Hepatocyte (in vitro differentiated cells): ENCODE data around the gene SOX18. TPM values are rescaled to one million over a fixed set of nuclear protein-coding genes. Genes with fewer than 3 reads are reported as not detected.
A peak's percentile ranks its signal among the peaks of the same experiment; 100 is the strongest.

ENCODE experiments used
- DNase-seq: peaks from one replicate; pipeline ENCODE4 v3.0.0-alpha.2; 2016; ENCODE audit warnings: low spot score
- H2AFZ ChIP-seq: fragments of 200-600 bp; sonication (generic); 2 replicates; pipeline ENCODE4 v1.6.0; 2016; ENCODE audit warnings: antibody characterized with exemption, mild to moderate bottlenecking
- H3K27ac ChIP-seq: fragments of 200-600 bp; sonication (generic); 2 replicates; pipeline ENCODE4 v1.5.1; 2016; ENCODE audit warnings: mild to moderate bottlenecking
- H3K27me3 ChIP-seq: fragments of 200-600 bp; sonication (generic); 2 replicates; pipeline ENCODE4 v1.6.1; 2016
- H3K36me3 ChIP-seq: fragments of 200-600 bp; sonication (generic); replicated peaks from 2 replicates; pipeline ENCODE4 v1.5.1; 2016; ENCODE audit warnings: low read depth; ENCODE audit not compliant: insufficient read depth
- H3K4me1 ChIP-seq: fragments of 200-600 bp; sonication (generic); 2 replicates; pipeline ENCODE4 v1.5.1; 2016; ENCODE audit warnings: mild to moderate bottlenecking, moderate library complexity; ENCODE audit not compliant: insufficient read depth
- H3K4me2 ChIP-seq: fragments of 200-600 bp; sonication (generic); 2 replicates; pipeline ENCODE4 v1.6.0; 2016
- H3K4me3 ChIP-seq: fragments of 200-600 bp; sonication (generic); 2 replicates; pipeline ENCODE4 v1.5.1; 2016; ENCODE audit warnings: mild to moderate bottlenecking
- H3K79me2 ChIP-seq: fragments of 200-600 bp; sonication (generic); 2 replicates; pipeline ENCODE4 v1.6.0; 2017; ENCODE audit warnings: mild to moderate bottlenecking
- H3K9me2 ChIP-seq: fragments of 200-600 bp; sonication (generic); replicated peaks from 2 replicates; pipeline ENCODE4 v1.6.0; 2017; ENCODE audit warnings: mild to moderate bottlenecking; ENCODE audit not compliant: insufficient read depth
- H3K9me3 ChIP-seq: fragments of 200-600 bp; sonication (generic); 2 replicates; pipeline ENCODE4 v1.5.1; 2016; ENCODE audit warnings: low read depth, mild to moderate bottlenecking
- H4K20me1 ChIP-seq: fragments of 200-600 bp; sonication (generic); 2 replicates; pipeline ENCODE4 v1.6.0; 2016; ENCODE audit warnings: mild to moderate bottlenecking; ENCODE audit not compliant: insufficient read depth, poor library complexity, severe bottlenecking
- CTCF ChIP-seq: fragments of 200-600 bp; sonication (generic); IDR thresholded peaks from 2 replicates; pipeline ENCODE4 v1.5.1; 2016; ENCODE audit warnings: antibody characterized with exemption, mild to moderate bottlenecking; ENCODE audit not compliant: poor library complexity
- EZH2 ChIP-seq: fragments of 200-600 bp; sonication (generic); IDR thresholded peaks from 2 replicates; pipeline ENCODE4 v1.6.1; 2016; ENCODE audit warnings: antibody characterized with exemption, mild to moderate bottlenecking, borderline replicate concordance
- EZH2phosphoT487 ChIP-seq: fragments of 200-600 bp; sonication (generic); IDR thresholded peaks from one replicate; pipeline ENCODE4 v1.6.1; 2018; ENCODE audit warnings: antibody characterized with exemption, mild to moderate bottlenecking, low read depth, moderate library complexity; ENCODE audit not compliant: unreplicated experiment, severe bottlenecking
- WGBS: methylation state at CpG from one replicate; pipeline ENCODE4 v1.1.6; 2016; ENCODE audit warnings: low lambda C conversion rate; ENCODE audit errors: missing lambda C conversion rate; 5-methylcytosine and 5-hydroxymethylcytosine counted together
- polyA plus RNA-seq: library from polyadenylated mRNA; unstranded; fragments of >200 nt; fragmentation: Nextera tagmentation; extraction: Ambion mirVana; gene quantifications from 2 replicates; pipeline ENCODE4 v1.2.1, GENCODE V29; 2016
- total RNA-seq: library from RNA; depleted of rRNA; stranded (reverse); fragments of >200 nt; gene quantifications from 2 replicates; pipeline ENCODE4 v1.2.3, GENCODE V29; 2014

Gene SOX18
- total and polyA plus RNA-seq, 2 experiments from 2014 or later, result 2.0 TPM; not detected in 1

- no peak overlapping the region for H3K27ac ChIP-seq
Observed at GRCh38 chr20:64080813-64081623, 31.6 kb upstream of the SOX18 start.

GRCh38 chr20:64080013-64080812 is 30.8 kb upstream of the SOX18 start, which contains the start of gene OPRL1:
Gene OPRL1 (plus strand): TSS chr20:64080082. CDS start chr20:64092721, 12,639 bp downstream.
- H3K27ac ChIP-seq, result peak within 1 kb of the TSS; percentile 45
- no peaks in the 10 kb centered on the region for H3K79me2 ChIP-seq
- no peaks in the 10 kb centered on the region for H3K36me3 ChIP-seq
- peaks cover 19% of the 10 kb centered on the region for H3K4me1 ChIP-seq
- H2AFZ ChIP-seq, result peak within 1 kb of the TSS; percentile 83
- no peaks in the 10 kb centered on the region for H4K20me1 ChIP-seq
- WGBS, result 17% methylated on average over 36 of the region's 62 CpGs
- TF ChIP-seq EZH2 (no peak), EZH2phosphoT487 (no peak), CTCF (no peak)
- H3K27me3 ChIP-seq, result peaks cover 26% of the 10 kb centered on the region
- peak within 1 kb of the TSS; percentile 85 for H3K4me3 ChIP-seq
- H3K9me3 ChIP-seq, result no peaks in the 10 kb centered on the region
- no peaks in the 10 kb centered on the region for H3K9me2 ChIP-seq
- H3K4me2 ChIP-seq, result peak within 1 kb of the TSS; percentile 98
- no peak for DNase-seq

More at GRCh38 chr20:64080813-64081623, 31.6 kb upstream of the SOX18 start:
- WGBS, result 90% methylated on average over 11 of the region's 17 CpGs
- Histone ChIP-seq H3K79me2 (no peaks in the 10 kb centered on the region), H3K4me1 (peaks cover 19% of the 10 kb centered on the region), H4K20me1 (no peaks in the 10 kb centered on the region), H3K27me3 (peaks cover 34% of the 10 kb centered on the region), H3K36me3 (no peaks in the 10 kb centered on the region), H3K9me3 (no peaks in the 10 kb centered on the region), H3K9me2 (no peaks in the 10 kb centered on the region), H3K4me3 (no peak overlapping the region), H2AFZ (no peak overlapping the region), H3K4me2 (peak overlapping the region; percentile 91)
- no peak for DNase-seq
- TF ChIP-seq EZH2phosphoT487, result no peak
- no peak for TF ChIP-seq CTCF
- TF ChIP-seq EZH2, result no peak

GRCh38 chr20:64079273-64080012 is 30.0 kb upstream of the SOX18 start, which contains the start of gene RGS19:
Gene RGS19 (minus strand): TSS chr20:64079518. CDS start chr20:64076886, 2,632 bp downstream.
- H2AFZ ChIP-seq, result peak within 1 kb of the TSS; percentile 83
- 1% methylated on average over 15 of the region's 73 CpGs for WGBS
- peaks cover 19% of the 10 kb centered on the region for H3K27me3 ChIP-seq

More at GRCh38 chr20:64079273-64080012, 30.0 kb upstream of the SOX18 start, which contains the start of gene RGS19:
- H3K9me2 ChIP-seq, result no peaks in the 10 kb centered on the region
- peak; percentile 89 for DNase-seq
- no peaks in the 10 kb centered on the region for H3K9me3 ChIP-seq
- H3K4me3 ChIP-seq, result peak within 1 kb of the TSS; percentile 85
- H3K27ac ChIP-seq, result peak within 1 kb of the TSS; percentile 45
- H3K4me1 ChIP-seq, result peaks cover 15% of the 10 kb centered on the region
- H3K36me3 ChIP-seq, result no peaks in the 10 kb centered on the region
- no peaks in the 10 kb centered on the region for H3K79me2 ChIP-seq
- TF ChIP-seq EZH2phosphoT487 (no peak), EZH2 (no peak), CTCF (no peak)
- H4K20me1 ChIP-seq, result no peaks in the 10 kb centered on the region
- peak within 1 kb of the TSS; percentile 98 for H3K4me2 ChIP-seq
